IPS-NIHi7 (cell line): ENCODE data around the gene MOB4.
"Not testable (repeated sequence)": the region's sequence is repeated elsewhere in the genome, so short reads cannot be mapped to it uniquely, and the experiment has no call there.

Experiments used
- DNase-seq: peaks from one replicate; pipeline ENCODE4 v3.0.0; 2012; ENCODE audit warnings: mixed read lengths; ENCODE audit errors: extremely low spot score

Gene MOB4

GRCh38 chr2:197515739-197516392 is at the start of gene MOB4:
Gene MOB4, plus strand, starts transcription at chr2:197516066. Its CDS starts 21 bp downstream, at chr2:197516087.
- peak; percentile 96 for DNase-seq

DNA sequence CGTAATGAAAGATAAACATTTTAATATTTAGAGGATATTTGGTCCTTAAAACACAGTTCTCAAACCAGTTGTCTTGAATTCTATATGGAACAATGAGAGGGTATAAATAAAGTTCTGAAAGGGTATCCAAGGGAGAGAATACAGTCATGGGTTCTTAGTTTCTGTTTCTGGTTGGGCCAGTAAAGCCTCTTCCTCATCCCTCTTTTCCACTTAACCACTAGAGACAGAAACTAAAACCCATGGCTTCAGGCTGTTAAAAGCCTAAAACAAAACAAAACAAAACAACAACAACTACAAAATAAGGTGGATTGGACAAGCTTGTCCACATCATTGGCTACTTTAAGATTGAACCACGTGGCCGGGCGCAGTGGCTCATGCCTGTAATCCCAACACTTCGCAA is 43.7 kb upstream of the MOB4 start:
- no peak for DNase-seq

- no peak for DNase-seq
Observed at GRCh38 chr2:197477797-197478196, 38.1 kb upstream of the MOB4 start.

GRCh38 chr2:197480165-197481036 is 35.5 kb upstream of the MOB4 start:
- no peak for DNase-seq

- DNase-seq: not testable (repeated sequence)
Observed at GRCh38 chr2:197484248-197484647, 31.6 kb upstream of the MOB4 start.

DNA sequence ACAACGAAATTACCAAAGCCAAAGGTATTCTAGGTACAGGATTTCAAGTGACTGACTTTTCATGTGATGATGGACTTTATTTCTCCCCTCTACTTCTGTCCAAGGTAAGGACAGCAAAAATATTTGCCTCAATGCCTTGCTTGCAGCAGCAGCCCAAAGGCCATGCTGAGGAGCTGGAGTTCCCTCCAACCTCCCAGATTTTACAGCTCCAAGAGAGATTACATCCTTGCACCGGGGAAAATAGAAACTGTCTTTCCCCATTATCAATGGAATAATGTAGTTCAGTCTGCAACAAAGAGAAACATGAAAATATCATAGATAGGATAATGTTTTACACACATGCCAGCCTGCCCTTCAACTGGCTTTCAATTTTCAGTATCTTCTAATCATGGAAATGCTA is 29.7 kb upstream of the MOB4 start:
- DNase-seq: no peak

GRCh38 chr2:197487385-197487784 is 28.5 kb upstream of the MOB4 start:
- no peak for DNase-seq

- DNase-seq: no peak
Observed at GRCh38 chr2:197495433-197496134, 20.3 kb upstream of the MOB4 start.

DNA sequence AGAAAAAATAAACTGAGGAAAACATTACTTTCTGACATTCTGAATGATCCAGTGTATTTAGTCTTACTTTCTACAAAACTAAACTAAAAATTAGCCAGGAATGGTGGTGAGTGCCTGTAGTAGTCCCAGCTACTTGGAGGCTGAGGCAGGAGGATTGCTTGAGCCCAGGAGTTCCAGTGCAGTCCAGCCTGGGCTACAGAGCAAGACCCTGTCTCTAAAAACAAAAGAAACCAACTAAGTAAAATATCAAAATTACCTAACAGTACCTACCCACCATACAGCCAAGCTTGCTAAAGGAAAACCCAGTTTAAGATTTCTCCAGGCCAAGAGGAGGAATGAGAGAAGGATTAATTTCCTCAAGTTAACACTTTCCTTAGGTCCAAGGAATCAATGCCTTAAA is 19.2 kb upstream of the MOB4 start:
- DNase-seq: no peak

DNA sequence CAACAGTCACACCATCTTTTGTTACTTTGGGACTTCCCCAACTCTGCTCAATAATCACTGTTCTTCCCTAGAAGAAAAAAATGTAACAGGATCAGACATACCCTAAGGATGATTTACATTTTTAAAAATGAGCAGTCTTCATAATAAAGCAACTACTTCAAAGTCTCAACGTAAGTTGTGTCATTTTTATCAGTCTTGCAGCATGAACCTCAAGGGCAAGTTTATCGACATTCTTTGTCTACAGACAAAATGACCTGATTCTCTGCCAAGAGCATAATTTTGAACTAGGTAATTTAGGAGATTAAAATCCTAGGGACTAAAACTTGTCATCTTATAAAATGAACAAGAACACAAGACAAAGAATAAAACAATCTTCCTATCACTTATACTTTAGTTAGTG is 18.5 kb upstream of the MOB4 start:
- DNase-seq: no peak

- DNase-seq: no peak
Observed at GRCh38 chr2:197498235-197498936, 17.5 kb upstream of the MOB4 start.

DNA sequence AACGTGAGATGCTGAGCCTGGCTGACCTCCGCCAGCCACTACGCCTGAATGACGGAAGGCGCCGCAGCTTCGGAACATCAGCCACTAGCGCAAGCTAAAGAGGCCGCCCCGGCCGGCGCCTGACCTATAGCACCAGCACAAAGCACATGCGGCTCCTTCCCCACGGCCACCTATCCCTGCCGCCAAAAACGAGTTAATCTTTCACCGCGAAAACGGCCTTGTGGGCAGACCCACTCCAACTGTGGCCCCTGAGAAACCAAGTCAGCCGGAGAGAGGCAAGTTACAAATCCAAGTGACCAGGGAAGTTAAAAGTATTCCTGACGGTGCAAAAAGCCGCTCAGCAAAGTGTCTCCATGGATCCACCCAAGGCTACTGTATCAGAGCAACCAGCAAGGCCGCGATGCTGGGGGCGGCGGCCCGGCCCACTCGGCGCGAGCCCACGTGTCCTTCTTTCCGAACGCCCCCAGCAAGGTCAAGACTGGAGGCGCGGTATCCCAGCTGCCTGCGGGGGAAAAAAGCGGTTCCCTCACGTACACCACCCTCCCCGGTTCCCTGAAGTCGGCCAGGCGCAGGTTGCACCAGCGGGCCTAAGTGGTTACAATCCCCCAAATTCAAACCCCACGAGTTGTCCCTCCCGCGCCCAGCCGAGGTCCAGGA is 16.8 kb upstream of the MOB4 start:
- peak; percentile 50 for DNase-seq

DNA sequence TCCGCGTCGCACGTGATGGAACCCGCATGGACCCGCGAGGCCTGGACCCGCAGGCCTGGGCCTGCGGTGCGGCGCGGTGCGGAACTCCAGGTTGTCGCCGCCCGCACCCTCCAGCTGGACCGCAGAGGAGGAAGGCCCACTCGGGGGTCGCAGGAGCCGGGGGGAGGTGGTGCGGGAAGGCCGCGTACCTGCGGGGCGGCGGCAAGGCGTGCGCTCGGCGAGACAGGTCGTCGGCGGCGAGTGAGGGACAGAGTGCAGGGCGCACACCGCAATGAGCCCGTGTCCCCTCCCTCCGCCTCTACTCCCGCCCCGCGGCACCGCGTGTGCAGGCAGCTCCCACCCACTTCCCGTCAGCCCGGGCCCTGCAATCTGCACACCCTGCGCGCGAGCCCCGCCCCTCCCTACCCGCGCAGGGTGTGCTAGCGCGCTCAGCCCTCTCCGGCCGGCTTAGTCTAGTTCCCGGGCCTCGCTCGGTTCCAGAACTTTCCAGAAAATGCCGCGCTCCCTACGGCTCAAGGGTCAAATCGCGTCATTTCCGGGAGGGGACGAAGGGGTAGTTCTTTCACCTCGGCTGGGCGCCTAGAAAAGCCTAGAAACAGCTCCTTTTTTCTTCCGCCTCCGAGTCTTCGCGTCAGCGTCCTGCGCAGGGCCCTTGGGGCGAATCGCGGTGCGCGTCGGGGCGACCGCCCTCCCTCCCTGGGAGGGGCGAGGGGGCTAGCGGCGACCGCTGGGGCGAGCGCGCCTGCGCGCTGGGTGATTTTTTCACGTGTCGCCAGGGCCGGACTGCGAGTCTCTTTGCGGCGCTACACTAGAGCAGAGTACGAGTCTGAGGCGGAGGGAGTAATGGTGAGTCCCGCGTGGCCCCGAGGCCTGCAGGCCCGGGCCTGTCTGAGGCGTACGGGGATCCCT is 16.0 kb upstream of the MOB4 start, which contains the start of the genes HSPD1 and HSPE1:
Gene HSPD1 (minus strand): TSS at position 247 of the 909 bp plus-strand sequence. CDS start 992 bp downstream, outside the sequence.
Gene HSPE1 (plus strand): TSS at position 786 of the 909 bp plus-strand sequence. CDS start 58 bp downstream, at position 844.
- DNase-seq: peak; percentile 94

GRCh38 chr2:197500503-197501131 is 15.2 kb upstream of the MOB4 start:
- DNase-seq: no peak

DNA sequence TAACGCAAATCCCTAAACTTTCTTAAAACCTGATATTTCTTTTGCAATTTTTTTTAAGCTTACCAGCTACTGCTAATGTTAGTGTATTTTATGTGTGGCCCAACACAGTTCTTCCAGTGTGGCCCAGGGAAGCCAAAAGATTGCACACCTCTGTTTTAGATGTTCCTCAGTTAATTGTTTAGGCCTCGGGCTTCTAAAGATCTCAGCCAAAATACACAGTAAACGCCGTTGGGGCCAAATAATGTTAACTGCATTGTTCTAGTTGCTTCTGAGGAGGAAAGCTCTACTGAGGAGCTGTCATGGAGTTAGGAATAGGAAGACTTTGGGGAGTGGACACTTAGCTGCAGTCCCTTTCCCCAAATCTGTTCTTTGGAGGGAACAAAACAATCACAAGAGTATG is 13.7 kb upstream of the MOB4 start:
- no peak for DNase-seq

- no peak for DNase-seq
Observed at GRCh38 chr2:197502685-197503084, 13.2 kb upstream of the MOB4 start.

DNA sequence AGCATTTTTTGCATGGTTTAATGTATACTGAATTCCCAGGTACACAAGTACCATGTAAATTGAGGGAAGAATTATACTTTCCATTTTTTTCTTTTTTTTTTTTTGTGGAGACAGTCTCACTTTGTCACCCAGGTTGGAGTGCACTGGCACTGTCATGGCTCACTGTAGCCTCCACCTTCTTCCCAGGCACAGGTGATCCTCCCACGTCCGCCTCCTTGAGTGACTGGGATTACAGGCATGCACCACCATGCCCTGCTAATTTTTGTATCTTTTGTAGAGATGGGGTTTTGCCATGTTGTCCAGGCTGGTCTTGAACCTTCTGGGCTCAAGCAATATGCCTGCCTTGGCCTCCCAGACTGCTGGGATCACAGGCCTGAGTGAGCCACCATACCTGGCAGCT is 11.9 kb upstream of the MOB4 start:
- DNase-seq: no peak

DNA sequence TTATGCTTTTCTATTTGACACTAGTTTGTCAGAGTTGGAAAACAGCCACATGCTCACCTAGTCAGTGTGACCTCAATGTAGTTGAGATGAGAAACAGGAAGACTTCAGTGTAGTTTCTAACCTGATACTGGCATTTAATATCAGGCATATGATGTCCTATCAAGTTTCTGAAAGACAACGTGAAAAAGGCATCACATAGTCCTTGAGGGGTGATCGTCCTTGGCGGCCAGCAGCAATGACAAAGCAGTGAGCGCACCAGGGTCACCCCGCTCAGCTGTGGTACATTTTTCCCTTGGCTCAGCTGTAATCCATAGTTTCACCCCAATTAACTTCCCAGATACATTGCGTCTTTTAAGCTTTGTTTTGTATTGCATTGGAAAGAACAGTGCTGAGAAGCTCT is 11.4 kb upstream of the MOB4 start:
- no peak for DNase-seq

GRCh38 chr2:197506658-197507057 is 9.2 kb upstream of the MOB4 start:
- DNase-seq: no peak

- DNase-seq: no peak
Observed at GRCh38 chr2:197513915-197514314, 2.0 kb upstream of the MOB4 start.
